ENCODE data around the gene PHRF1.

The PHRF1 gene

GRCh38 chr11:575313-575995 lies 816 bp upstream of the PHRF1 start:
- no peak for DNase-seq

GRCh38 chr11:576811-577610 lies 741 bp downstream of the PHRF1 start:
- DNase-seq, result no peak

- no peak for DNase-seq
Measured at GRCh38 chr11:577611-577894, 1.3 kb downstream of the PHRF1 start.

- DNase-seq, result no peak
Measured at GRCh38 chr11:578276-579035, 2.2 kb downstream of the PHRF1 start.

- DNase-seq, result no peak
Measured at GRCh38 chr11:579830-580601, 3.7 kb downstream of the PHRF1 start.

- no peak for DNase-seq
Measured at GRCh38 chr11:581342-581741, 5.1 kb downstream of the PHRF1 start.

GRCh38 chr11:581752-582151 lies 5.5 kb downstream of the PHRF1 start:
- DNase-seq, result no peak

- DNase-seq, result no peak
Measured at GRCh38 chr11:584287-584686, 8.0 kb downstream of the PHRF1 start.

GRCh38 chr11:586376-587316 lies 10.4 kb downstream of the PHRF1 start:
- no peak for DNase-seq

GRCh38 chr11:587546-587945 lies 11.3 kb downstream of the PHRF1 start:
- no peak for DNase-seq

- DNase-seq, result peak in 2 of 5 experiments; percentile 71 to 81
Measured at GRCh38 chr11:587978-588380, 11.7 kb downstream of the PHRF1 start.

GRCh38 chr11:589798-590197 lies 13.5 kb downstream of the PHRF1 start:
- DNase-seq, result no peak

- no peak for DNase-seq
Measured at GRCh38 chr11:590997-591396, 14.7 kb downstream of the PHRF1 start.

- DNase-seq, result no peak
Measured at GRCh38 chr11:592501-592900, 16.2 kb downstream of the PHRF1 start.

GRCh38 chr11:592918-593317 lies 16.6 kb downstream of the PHRF1 start:
- no peak for DNase-seq

GRCh38 chr11:593347-593746 lies 17.1 kb downstream of the PHRF1 start:
- no peak for DNase-seq

GRCh38 chr11:595400-595799 lies 19.1 kb downstream of the PHRF1 start:
- no peak for DNase-seq

- peak in 2 of 5 experiments; percentile 21 to 37 for DNase-seq
Measured at GRCh38 chr11:596374-596773, 20.1 kb downstream of the PHRF1 start.

GRCh38 chr11:597166-597725 lies 21.0 kb downstream of the PHRF1 start:
- DNase-seq, result no peak

- no peak for DNase-seq
Measured at GRCh38 chr11:598005-598680, 21.9 kb downstream of the PHRF1 start.
